Chondrocyte (in vitro differentiated cells): Measurements from ENCODE around the gene FAM163A. TPM values are rescaled to one million over a fixed set of nuclear protein-coding genes. Genes with fewer than 3 reads are reported as not detected.

Source experiments
- DNase-seq: peaks from one replicate; pipeline ENCODE4 v3.0.0; 2021; ENCODE audit warnings: mixed read lengths, low spot score
- H3K27ac Mint-ChIP-seq: one replicate; pipeline ENCODE4 v1.8.0; 2021; ENCODE audit warnings: mild to moderate bottlenecking, moderate library complexity, mixed read lengths; ENCODE audit not compliant: unreplicated experiment
- H3K27me3 Mint-ChIP-seq: 2 replicates; pipeline ENCODE4 v1.8.0; 2021; ENCODE audit warnings: low read depth, mixed read lengths
- H3K36me3 Mint-ChIP-seq: 2 replicates; pipeline ENCODE4 v1.8.0; 2021; ENCODE audit warnings: low read depth, mixed read lengths
- H3K4me1 Mint-ChIP-seq: 2 replicates; pipeline ENCODE4 v1.8.0; 2021; ENCODE audit warnings: low read depth, mild to moderate bottlenecking, mixed read lengths
- H3K4me3 Mint-ChIP-seq: one replicate; pipeline ENCODE4 v1.8.0; 2021; ENCODE audit warnings: mild to moderate bottlenecking, moderate library complexity, mixed read lengths; ENCODE audit not compliant: unreplicated experiment
- H3K9me3 Mint-ChIP-seq: 2 replicates; pipeline ENCODE4 v1.8.0; 2021; ENCODE audit warnings: low read depth, mixed read lengths
- CTCF ChIP-seq: fragments of 200-600 bp; sonication (generic); IDR thresholded peaks from 2 replicates; pipeline ENCODE4 v1.5.0; 2021; ENCODE audit warnings: antibody characterized with exemption, mild to moderate bottlenecking, moderate library complexity
- total RNA-seq: library from RNA; stranded (reverse); gene quantifications from 3 replicates; pipeline ENCODE4 v1.2.1, GENCODE V29; 2021

The FAM163A gene
- total RNA-seq, 1 donor from 2014 or later = not detected

- DNase-seq = no peak
- TF ChIP-seq CTCF = no peak
- peaks cover 8% of the 10 kb centered on the region for H3K4me1 Mint-ChIP-seq
- no peak overlapping the region for H3K4me3 Mint-ChIP-seq
- peaks cover 2% of the 10 kb centered on the region for H3K36me3 Mint-ChIP-seq
- H3K27me3 Mint-ChIP-seq = peaks cover 47% of the 10 kb centered on the region
- peaks cover 17% of the 10 kb centered on the region for H3K9me3 Mint-ChIP-seq
- H3K27ac Mint-ChIP-seq = no peak overlapping the region
These were observed 7.5 kb downstream of the FAM163A start for GRCh38 chr1:179750630-179751029.

- Mint-ChIP-seq H3K9me3 (peaks cover 17% of the 10 kb centered on the region), H3K4me1 (peaks cover 8% of the 10 kb centered on the region), H3K27me3 (peaks cover 26% of the 10 kb centered on the region), H3K36me3 (peaks cover 2% of the 10 kb centered on the region), H3K27ac (no peak overlapping the region), H3K4me3 (no peak overlapping the region)
- no peak for TF ChIP-seq CTCF
- DNase-seq = no peak
These were observed 10.0 kb downstream of the FAM163A start for GRCh38 chr1:179753061-179753460.

- no peak overlapping the region for H3K27ac Mint-ChIP-seq
- no peak for DNase-seq
- peaks cover 25% of the 10 kb centered on the region for H3K27me3 Mint-ChIP-seq
- peaks cover 8% of the 10 kb centered on the region for H3K4me1 Mint-ChIP-seq
- H3K9me3 Mint-ChIP-seq = peaks cover 17% of the 10 kb centered on the region
- peaks cover 2% of the 10 kb centered on the region for H3K36me3 Mint-ChIP-seq
- H3K4me3 Mint-ChIP-seq = no peak overlapping the region
- no peak for TF ChIP-seq CTCF
These were observed 11.0 kb downstream of the FAM163A start for GRCh38 chr1:179754041-179754624.

GRCh38 chr1:179757933-179758332, 14.8 kb downstream of the FAM163A start:
- Mint-ChIP-seq H3K27ac (no peak overlapping the region), H3K4me3 (no peak overlapping the region), H3K36me3 (no peaks in the 10 kb centered on the region), H3K9me3 (no peaks in the 10 kb centered on the region), H3K27me3 (peaks cover 35% of the 10 kb centered on the region), H3K4me1 (peaks cover 8% of the 10 kb centered on the region)
- no peak for DNase-seq
- TF ChIP-seq CTCF = no peak

- Mint-ChIP-seq H3K9me3 (no peaks in the 10 kb centered on the region), H3K27me3 (peaks cover 49% of the 10 kb centered on the region), H3K4me3 (no peak overlapping the region), H3K27ac (no peak overlapping the region), H3K4me1 (no peaks in the 10 kb centered on the region), H3K36me3 (no peaks in the 10 kb centered on the region)
- no peak for TF ChIP-seq CTCF
- DNase-seq = no peak
These were observed 17.4 kb downstream of the FAM163A start for GRCh38 chr1:179760521-179760920.
